Stimulated activated CD8-positive, alpha-beta memory T cell treated with anti-CD3 and anti-CD28 coated beads, Interleukin-4, amount 100 ng/mL, for 4 hours (primary cell): ENCODE results near the gene GPRC5B.

Source experiments
- DNase-seq, 2 donors: peaks; one replicate each; pipeline ENCODE4 v3.0.0-alpha.2; 2020; ENCODE audit warnings: low read depth in 2 of 2, low spot score in 1 of 2

Gene GPRC5B

GRCh38 chr16:19884611-19885450 is at the start of gene GPRC5B:
GPRC5B (minus strand) TSS chr16:19884848; CDS start chr16:19872845, 12,003 bp downstream.
- DNase-seq: peak in 1 of 2 donors; percentile 6

GRCh38 chr16:19933740-19934139 is 49.1 kb upstream of the GPRC5B start:
- no peak for DNase-seq

- no peak for DNase-seq
Measured at GRCh38 chr16:19929062-19929511, 44.4 kb upstream of the GPRC5B start.

GRCh38 chr16:19928432-19928831 is 43.8 kb upstream of the GPRC5B start:
- no peak for DNase-seq

GRCh38 chr16:19926449-19927390 is 42.1 kb upstream of the GPRC5B start:
- DNase-seq: no peak

GRCh38 chr16:19923396-19923795 is 38.7 kb upstream of the GPRC5B start:
- no peak for DNase-seq

- no peak for DNase-seq
Measured at GRCh38 chr16:19919142-19919541, 34.5 kb upstream of the GPRC5B start.

GRCh38 chr16:19916064-19916463 is 31.4 kb upstream of the GPRC5B start:
- DNase-seq: no peak

- DNase-seq: no peak
Measured at GRCh38 chr16:19914877-19915276, 30.2 kb upstream of the GPRC5B start.

- no peak for DNase-seq
Measured at GRCh38 chr16:19913340-19913645, 28.6 kb upstream of the GPRC5B start.

GRCh38 chr16:19912455-19913339 is 28.0 kb upstream of the GPRC5B start:
- DNase-seq: no peak

GRCh38 chr16:19911747-19912454 is 27.3 kb upstream of the GPRC5B start:
- DNase-seq: no peak

- DNase-seq: no peak
Measured at GRCh38 chr16:19911204-19911603, 26.6 kb upstream of the GPRC5B start.

GRCh38 chr16:19909750-19910322 is 25.2 kb upstream of the GPRC5B start:
- no peak for DNase-seq

GRCh38 chr16:19908921-19909320 is 24.3 kb upstream of the GPRC5B start:
- no peak for DNase-seq

GRCh38 chr16:19907161-19907992 is 22.7 kb upstream of the GPRC5B start:
- peak in 1 of 2 donors; percentile 36 for DNase-seq

- DNase-seq: no peak
Measured at GRCh38 chr16:19901164-19901563, 16.5 kb upstream of the GPRC5B start.

- no peak for DNase-seq
Measured at GRCh38 chr16:19899605-19899955, 14.9 kb upstream of the GPRC5B start.

GRCh38 chr16:19898924-19899604 is 14.4 kb upstream of the GPRC5B start:
- DNase-seq: no peak
